OCI-LY7 (cell line): ENCODE measurements around the gene NRG4.

ENCODE experiments used
- EZH2phosphoT487 ChIP-seq: fragments of 200-600 bp; sonication (generic); IDR thresholded peaks from 2 replicates; pipeline ENCODE4 v1.6.1; 2018; ENCODE audit warnings: low read depth, borderline replicate concordance, mild to moderate bottlenecking, mixed run types, antibody characterized with exemption, low read length, moderate library complexity, mixed read lengths
- TF ChIP-seq, protein P1 (sequence below): fragments of 200-600 bp; sonication (generic); conservative IDR thresholded peaks from 2 replicates; pipeline ENCODE4 v1.5.1; 2014; ENCODE audit warnings: mild to moderate bottlenecking, antibody characterized with exemption, low read length, moderate library complexity, mixed read lengths

GRCh38 chr15:75903331-75904239 is 108.6 kb downstream of the NRG4 start, which contains the start of gene FBXO22:
- no peak for TF ChIP-seq EZH2phosphoT487
- TF ChIP-seq, protein P1, sequence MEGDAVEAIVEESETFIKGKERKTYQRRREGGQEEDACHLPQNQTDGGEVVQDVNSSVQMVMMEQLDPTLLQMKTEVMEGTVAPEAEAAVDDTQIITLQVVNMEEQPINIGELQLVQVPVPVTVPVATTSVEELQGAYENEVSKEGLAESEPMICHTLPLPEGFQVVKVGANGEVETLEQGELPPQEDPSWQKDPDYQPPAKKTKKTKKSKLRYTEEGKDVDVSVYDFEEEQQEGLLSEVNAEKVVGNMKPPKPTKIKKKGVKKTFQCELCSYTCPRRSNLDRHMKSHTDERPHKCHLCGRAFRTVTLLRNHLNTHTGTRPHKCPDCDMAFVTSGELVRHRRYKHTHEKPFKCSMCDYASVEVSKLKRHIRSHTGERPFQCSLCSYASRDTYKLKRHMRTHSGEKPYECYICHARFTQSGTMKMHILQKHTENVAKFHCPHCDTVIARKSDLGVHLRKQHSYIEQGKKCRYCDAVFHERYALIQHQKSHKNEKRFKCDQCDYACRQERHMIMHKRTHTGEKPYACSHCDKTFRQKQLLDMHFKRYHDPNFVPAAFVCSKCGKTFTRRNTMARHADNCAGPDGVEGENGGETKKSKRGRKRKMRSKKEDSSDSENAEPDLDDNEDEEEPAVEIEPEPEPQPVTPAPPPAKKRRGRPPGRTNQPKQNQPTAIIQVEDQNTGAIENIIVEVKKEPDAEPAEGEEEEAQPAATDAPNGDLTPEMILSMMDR: no peak
